Measurements from ENCODE around the gene LRTM2.

LRTM2 gene

DNA sequence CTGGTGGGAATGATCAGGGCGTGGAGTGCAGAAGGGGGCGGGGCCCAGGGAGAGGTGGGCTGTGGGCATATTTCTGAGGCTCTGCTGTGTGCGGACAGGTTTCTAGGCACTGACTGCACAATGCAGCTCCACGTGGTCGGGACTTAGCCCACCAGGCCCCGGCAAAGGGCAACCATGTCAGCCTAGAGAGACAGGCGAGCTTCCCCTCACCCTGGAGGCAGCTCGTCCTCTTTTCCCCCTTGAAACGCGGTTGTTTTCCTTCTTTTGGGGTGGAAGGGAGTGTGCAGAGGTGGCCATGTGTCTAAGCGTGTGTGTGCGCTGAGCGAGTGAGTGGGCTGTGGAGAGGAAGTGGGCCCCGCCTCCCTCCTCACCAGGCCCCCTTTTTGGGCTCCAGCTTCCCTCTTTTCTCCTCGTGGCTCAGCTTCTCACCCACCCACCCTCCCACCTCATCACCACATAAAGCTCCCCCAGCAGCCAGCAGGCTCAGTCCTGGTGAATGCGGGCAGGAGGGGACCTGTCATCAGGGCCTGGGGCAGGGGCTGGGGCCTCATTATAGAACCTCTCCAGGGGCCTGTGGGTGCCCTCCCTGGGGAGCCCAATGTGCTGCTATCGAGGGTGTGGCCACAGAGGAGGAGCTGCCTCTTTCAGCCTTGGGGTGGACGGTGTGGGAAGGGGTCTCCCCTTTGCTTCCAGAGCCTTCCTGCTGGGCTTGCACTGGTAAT is 22.0 kb downstream of the LRTM2 start:
- no peak for DNase-seq (ENCODE audit: low spot score)

DNA sequence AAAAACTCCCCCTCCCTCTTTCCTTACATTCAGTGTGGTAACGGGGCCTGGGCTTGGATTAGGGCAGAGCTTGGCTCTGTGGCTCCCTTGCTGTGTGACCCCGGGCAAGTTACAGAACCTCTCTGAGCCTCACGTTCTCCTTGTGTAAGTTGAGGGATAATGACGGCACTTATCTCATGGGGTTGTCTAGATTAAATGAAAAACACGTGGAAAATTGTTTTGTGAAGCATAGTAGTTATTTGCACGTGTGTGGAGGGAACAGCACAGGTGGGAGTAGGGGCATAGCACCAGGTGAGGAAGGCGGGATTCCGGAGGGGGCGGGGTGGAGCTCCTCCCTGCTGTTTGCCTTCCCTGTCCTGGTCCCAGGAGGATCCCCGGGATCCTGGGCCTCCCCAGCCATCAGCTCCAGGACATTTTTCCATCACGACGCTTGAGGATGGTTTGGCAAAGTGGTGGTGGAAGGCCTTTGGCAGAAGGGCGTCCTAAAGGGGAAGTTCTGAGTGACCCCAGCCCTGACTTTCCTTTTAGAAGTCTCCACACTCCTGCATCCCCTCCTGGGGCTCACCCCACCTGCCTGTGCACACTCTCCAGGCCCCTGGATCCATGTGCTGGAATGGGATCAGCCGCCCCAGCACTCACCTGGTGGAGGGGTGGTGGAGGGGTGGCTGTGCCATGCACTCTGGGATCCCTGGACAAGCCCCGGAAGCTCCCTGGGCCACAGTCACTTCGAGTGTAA is 22.7 kb downstream of the LRTM2 start:
- no peak for DNase-seq (ENCODE audit: low spot score)

DNA sequence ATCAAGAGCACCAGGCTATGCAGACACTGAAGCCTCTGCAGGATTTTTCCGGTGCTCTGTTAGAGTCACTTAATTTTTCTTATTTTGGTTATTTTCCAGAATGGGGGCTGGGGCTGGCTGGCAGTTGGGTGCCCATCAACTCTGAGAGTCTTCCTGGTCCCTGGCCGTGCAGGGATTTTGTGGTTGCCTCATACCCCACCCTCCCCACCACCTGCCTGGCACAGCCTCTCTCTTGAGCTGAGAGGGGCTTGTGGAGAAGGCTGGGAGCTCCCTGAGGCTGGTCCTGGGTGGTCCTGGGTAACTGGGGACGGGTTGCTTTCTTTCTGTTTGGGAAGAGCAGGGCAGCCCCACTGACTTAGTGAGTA is 23.3 kb downstream of the LRTM2 start:
- DNase-seq (ENCODE audit: low spot score) = no peak

DNA sequence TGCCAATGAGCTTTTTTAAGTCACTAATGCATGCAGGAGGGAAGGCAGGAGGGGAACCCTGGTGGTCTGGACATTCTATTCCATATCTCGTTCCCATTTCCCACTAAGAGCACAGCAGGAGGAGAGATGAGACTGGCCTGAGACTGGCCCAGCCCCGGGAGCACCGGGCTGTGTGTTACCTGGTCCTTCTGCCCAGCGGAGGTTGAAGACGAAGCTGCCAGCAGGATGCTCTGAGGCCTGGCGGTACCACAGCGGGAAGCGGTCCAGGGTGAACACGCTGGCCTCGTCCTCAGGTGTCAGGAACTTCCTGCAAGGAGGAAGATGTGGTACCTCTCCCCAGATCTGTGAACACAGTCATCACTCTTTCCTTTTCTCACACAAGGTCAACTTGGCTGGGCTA is 23.9 kb downstream of the LRTM2 start:
- DNase-seq (ENCODE audit: low spot score) = no peak

DNA sequence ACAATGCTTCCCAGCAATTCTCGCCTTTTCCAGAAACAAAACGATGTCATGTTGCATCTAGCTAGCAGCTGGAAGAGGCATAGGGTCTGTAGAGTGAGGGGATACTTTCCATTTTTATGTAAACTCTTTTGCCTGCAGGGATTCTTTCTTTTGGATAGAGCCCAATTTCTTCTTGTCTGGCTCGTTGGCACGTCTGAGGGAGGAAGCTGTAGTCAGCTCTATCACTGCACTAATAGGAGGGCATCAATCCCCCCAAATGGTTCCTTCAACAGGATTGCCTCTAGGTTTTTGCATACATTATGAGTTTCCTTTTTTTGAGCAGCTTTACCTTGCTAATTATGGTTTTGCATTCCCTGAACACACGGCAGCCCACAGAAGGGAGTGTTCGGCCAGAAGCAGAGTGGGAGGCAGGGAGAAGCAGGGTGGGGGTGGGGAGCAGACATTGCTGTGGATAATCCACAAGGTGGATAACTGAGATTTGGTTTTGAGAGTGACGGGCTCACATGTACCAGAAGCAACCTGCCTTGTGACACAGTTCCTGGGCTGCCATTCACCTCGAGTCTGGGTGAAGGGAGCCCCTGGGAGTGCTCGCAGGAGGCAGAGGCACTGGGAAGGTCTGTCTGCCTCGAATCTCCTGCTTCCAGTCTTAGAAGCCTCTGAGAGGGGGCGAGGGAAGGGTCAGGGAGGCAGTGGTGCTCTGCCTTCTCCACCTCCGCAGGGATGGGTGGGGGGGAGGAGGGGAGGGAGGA is 24.5 kb downstream of the LRTM2 start:
- DNase-seq (ENCODE audit: low spot score) = no peak

DNA sequence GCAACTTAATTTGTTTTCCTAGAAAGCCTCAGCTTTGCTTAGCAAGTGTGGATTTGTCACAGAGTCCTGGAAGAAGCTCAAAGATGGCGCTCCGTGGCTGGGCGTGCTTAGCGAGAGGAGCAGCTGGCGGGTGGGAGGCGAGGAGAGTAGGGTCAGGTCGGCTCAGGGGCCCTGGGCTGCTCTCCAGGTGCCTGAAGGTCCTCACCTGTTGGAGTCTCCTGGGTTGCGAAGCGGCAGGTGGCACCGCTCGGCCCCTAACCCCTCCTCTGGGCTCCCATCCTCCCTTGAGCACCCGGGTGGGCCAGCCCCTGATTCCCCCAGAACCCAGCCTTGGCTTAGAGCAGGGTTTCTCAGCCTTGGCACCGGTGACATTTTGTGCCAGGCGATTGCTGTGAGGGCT is 25.1 kb downstream of the LRTM2 start:
- DNase-seq (ENCODE audit: low spot score) = no peak

DNA sequence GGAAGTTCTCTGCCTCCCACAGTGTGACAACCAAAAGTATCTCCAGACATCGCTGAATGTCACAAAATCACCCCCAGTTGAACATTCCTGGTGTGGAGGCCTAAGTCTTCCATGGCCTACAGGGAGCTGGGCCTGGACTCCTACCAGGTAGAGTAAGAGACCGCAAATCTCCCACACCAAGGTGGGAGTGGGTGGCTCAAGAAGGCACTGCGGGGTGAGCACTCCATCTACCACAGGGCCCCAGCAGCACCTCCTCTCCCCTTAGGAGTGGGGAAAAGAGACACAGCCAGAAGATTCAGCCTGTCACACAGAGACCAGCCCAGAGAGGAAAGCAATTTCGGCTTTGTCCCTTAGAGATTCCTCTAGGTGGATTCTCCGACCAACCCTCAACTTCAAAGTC is 25.5 kb downstream of the LRTM2 start:
- no peak for DNase-seq (ENCODE audit: low spot score)

DNA sequence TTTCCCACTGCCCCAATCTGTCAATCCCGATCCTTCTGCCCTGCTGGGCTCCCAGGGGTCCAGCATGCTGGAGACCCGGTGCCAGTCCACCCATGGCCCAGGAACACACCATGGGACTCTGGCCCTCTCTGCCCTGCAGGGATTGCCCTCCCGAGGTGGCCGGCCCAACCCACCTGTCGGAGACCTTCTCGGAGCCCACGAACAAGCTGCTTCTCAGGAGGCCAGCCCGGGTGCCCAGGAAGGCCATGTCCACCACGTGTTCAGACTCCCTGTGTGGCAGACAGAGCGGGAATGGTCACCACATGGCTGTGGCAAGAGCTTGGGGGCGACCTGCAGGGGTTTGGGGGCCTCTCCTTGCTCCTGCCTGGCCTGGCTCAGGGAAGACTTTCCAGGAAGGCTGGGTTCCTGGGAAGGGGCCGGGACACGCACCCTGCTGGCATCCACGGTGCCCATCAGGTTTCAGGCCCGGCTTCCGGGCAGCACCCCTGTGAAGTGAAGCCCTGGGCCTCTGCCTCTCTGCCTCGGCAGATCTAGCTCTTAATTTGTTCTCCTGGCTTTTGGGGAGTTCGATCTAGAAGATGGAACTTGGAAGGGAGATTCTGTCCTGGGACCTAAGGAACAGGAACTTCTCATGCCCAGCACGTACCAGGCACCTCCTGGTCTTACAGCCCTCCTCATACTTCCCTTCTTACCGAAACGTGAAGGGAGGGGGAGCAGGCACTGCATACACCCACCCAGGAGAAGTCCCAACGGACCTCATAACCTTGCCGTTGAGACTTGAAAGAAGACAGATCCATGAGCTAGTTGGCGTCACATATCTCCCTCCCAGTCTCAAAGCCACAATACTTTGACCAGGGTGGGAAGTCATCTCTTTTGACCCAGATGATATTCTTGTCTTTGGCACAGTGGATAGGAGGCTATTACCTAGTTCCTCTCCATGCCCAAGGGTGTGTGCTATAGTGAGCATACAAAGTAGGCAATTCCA is 26.3 kb downstream of the LRTM2 start:
- DNase-seq (ENCODE audit: low spot score) = no peak

DNA sequence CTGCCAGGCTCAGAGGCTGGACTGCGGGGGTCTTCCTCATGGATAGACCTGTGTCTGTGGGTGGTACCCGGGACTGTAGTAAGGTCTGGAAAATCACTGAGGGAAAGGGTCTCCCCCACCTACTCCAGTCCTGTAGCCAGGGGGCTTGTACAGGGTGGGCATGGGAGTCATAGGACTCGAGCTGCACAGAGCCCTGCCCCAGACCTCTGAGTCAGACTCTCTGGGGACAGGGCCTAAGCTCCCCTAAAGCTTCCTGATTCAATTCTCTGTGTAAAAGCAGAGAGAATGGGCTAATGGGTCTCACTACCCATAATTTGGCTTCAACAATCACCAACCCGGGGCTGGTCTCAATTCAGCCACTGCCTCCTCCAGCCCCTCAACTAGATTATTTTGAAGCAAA is 27.0 kb downstream of the LRTM2 start:
- DNase-seq (ENCODE audit: low spot score) = no peak

DNA sequence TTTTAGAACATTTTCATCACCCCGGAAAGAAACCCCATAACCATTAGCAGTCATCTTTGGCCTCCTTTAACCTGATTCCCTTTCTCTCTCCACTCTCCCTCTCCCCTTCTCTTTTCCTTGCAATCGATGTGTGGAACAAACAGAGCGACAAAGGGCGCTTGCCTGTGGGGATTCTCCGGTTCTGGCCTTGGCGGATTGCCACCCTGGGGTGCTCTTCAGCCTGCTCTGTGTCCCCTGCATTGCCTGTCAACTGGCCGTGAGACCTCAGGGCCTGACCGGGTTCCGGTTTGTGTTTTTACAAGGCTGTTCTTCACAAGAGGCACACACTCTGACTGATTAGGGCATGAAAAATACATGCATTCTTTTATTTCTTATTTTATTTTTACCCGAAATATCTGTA is 27.8 kb downstream of the LRTM2 start:
- no peak for DNase-seq (ENCODE audit: low spot score)

DNA sequence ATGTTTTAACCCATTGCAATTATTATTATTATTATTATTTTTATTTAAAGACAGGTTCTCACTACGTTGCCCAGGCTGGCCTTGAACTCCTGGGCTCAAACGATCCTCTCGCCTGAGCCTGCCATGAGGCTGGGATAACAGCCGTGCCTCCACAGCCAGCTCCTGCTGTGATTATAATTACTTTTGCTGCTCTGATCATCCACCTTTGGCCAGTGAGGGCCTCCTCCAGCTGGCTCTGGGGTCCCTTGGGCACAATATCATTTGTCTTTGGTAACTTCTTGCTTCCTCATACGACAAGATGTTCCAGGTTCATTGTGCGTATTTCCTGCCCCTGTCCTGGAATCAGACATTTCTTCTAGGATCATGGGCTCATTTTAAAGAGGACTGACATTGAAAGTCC is 28.4 kb downstream of the LRTM2 start:
- DNase-seq (ENCODE audit: low spot score) = no peak

DNA sequence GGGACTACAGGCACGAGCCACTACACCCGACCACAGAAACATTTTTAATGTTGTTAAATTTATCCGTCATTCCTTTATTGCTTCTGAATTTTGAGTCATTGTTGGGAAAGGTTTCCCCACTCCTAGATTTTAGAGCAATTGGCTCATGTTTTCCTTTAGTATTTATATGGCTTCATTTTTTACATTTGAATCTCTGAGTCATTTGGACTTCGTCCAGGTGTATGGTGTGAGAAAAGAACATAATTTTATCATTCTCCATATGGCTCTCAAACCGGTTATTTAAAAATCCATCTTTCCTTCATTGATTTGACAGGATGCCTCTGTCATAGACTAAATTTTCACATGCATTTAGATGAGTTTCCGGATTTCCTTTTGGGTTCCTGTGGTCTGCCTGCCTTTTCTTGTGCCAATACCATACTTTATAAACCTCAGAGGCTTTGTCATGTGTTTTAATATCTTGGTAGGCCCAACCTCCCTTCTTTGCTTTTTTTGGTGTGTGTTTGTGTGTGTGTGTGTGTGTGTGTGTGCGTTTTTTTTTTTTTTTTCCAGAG is 30.9 kb downstream of the LRTM2 start:
- DNase-seq (ENCODE audit: low spot score) = no peak

DNA sequence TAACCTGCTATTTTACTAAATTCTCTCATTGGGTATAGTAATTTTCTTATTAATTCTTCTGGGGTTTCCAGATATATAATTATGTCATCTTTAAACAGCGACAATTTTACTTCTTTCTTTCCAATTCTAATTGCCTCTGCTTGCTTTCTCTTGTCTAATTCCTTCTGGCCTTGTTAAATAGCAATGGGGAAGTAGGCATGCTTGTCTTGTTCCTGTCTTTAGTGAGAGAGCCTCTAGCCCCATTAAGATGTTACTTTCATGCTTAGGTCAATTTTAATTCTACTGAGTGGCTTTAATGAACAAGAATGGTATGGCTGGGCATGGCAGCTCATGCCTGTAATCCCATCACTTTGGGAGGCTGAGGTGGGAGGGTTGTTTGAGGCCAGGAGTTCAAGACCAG is 31.7 kb downstream of the LRTM2 start:
- DNase-seq (ENCODE audit: low spot score) = no peak

DNA sequence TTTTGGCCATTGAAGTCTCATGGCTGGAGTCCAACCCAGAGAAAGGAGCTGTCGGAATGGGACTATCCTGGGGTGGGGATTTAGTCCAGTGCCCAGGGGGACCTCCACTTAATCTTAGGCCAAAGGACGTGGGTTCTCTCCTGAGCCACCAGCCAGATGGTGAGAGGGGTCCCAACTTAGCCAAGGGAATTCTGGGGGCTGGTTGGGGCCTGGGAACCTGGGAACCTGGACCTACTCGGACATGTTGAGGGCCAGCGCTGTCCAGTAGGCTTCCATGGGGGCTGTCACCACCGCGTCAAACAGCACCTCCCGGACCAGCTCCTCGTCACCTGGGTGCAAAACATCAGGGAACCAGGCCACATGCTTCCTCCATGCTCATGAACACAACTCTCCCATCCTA is 33.4 kb downstream of the LRTM2 start:
- DNase-seq (ENCODE audit: low spot score) = no peak

DNA sequence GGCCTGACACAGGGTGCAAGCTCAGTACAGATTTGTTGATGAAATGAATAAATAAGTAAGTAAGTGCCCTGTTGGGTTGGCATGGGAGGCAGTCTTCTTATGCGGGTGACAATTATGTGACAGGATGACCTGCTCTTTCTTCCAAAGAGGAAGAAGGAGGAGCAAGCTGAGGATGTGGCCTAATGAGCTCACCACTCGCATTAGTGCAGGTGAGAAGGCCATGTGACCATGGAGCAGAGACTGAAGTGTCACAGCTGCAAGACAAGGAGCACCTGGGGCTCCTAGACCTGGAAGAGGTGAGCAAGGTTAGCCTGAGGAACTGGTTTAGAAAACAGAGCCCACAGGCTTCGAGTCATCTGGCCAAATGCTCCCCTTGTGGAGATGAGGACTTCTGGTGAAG is 34.9 kb downstream of the LRTM2 start:
- DNase-seq (ENCODE audit: low spot score) = no peak

DNA sequence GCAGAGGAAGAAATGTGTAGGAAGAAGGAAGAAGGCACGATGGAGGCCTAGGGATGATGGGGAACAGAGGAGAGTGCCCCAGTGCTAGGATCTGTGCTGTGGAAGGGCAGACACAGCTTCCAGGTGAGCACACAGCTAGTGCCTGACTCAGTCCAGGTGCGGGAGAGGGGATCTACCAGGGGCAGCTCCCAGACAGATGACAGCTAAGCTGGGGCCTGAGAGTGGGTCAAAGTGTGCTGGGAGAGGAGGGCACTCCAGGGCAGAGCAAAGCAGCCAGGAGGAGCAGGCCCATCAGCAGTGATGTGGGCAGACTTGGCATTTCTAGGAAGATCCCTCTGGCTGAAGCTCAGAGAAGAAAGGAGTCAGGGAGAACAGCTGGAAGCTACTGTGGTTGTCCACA is 36.7 kb downstream of the LRTM2 start:
- DNase-seq (ENCODE audit: low spot score) = no peak

DNA sequence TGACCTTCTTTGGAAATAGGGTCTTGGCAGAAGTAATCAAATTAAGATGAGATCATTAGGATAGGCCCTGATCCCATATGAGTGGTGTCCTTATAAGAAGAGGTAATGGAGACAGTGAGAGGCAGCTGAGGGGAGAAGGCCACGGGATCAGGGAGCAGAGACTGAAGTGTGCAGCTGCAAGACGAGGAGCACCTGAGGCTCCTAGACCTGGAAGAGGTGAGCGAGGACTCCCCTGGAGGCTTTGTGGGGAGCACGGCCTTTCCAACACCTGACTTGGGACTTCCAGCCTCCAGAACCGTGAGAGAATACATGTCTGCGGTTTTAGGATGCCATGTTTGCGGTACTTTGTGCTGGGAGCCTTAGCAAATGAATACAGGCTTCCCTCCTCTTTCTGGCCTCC is 37.5 kb downstream of the LRTM2 start:
- no peak for DNase-seq (ENCODE audit: low spot score)

DNA sequence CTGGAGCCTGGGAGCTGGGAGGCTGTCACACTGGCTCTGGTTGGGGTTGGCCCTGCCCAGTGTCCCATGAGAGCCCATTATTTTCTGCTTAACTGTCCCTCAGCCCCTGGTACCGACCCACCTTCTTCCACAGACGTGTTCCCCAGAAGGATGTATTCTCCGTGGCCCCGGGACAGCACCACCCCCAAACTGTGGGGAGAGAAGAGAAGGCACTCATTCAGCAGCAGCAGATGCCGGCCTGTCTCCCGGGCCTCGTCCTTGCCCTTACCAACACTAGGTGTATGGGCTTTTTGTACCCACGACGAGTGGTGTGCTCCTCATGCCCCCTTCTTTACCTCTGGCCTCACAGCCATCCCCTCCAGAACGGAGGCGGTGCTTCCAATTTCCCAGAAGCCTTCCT is 38.1 kb downstream of the LRTM2 start:
- no peak for DNase-seq (ENCODE audit: low spot score)

DNA sequence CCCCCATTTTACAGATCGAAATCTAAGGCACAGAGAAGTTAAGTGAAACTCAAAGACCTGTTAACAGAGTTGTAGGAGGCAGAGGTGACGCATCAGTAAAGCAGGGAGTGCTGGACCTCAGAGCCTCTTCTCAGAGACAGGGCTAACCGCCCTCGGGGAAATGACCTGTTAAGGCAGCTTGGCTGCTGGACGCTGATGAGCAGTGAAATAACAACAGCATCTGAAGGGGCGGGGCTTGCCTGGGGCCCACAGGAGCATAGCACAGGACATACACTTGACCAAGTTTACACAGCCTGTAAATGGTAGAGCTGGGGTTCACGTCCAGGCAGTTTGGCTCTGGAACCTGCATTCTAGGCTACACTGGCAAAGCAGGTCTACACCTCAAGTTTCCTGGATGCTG is 39.3 kb downstream of the LRTM2 start:
- DNase-seq (ENCODE audit: low spot score) = no peak

DNA sequence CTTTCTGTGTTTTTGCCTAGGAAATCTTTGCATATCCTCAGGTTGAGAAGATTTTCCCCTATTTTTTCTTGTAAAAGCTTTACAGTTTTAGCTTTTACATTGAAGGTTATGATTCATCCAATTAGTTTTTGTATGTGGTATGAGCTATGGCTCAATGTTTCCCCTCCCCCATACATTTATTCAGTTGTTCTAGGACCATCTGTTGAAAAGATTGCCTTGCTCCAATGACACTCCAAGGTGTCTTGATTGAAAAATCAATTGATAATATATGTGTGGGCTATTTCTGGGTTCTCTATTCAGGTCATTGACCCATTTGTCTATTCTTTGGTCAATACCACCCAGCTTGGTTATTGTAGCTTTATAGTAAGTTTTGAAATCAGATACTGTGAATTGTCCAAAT is 42.6 kb downstream of the LRTM2 start:
- no peak for DNase-seq (ENCODE audit: low spot score)

DNA sequence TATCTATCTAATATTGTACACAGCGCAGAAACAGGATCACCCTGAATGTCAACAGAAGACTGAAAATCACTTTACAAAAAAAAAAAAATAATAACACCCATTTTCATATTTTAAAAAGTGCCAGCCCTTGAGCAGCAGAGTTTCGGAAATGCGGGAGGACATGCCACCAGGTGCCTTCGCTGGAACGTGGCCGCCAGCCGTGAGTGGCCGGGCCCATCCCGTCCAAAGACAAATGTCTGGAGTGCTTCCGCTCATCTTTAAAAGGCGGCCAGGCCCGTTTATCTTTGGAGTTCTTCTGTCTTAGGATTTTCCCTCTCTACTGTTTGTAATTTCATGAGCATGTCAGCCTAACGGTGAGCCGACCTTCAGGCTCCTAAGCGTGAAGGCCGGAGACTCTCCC is 43.5 kb downstream of the LRTM2 start:
- DNase-seq (ENCODE audit: low spot score) = no peak

DNA sequence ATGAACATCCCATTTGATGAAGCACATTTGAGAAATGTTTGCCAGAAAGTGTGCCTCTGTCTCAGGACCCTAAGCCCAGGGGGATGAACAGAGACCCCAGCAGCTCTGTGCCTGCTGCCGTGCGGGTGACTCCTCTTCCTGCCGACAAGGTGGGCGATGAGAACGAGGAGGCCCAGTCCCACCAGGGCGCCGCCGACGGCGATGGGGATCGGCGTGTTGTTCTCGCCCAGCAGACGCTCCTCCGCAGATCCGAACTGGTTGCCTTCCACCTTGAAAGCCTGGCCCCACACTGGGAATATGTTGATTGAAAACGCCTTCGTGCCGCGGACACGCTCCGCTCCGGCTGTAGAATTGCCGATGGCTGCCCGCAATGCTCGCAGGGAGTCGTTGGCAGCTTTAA is 44.1 kb downstream of the LRTM2 start:
- no peak for DNase-seq (ENCODE audit: low spot score)

Measured in NAMALWA (cell line).